ENCODE results near the gene EPS15. TPM values are rescaled to one million over a fixed set of nuclear protein-coding genes. Genes with fewer than 3 reads are reported as not detected.

EPS15 gene
- total RNA-seq, 1 donor = 58.7 TPM

DNA sequence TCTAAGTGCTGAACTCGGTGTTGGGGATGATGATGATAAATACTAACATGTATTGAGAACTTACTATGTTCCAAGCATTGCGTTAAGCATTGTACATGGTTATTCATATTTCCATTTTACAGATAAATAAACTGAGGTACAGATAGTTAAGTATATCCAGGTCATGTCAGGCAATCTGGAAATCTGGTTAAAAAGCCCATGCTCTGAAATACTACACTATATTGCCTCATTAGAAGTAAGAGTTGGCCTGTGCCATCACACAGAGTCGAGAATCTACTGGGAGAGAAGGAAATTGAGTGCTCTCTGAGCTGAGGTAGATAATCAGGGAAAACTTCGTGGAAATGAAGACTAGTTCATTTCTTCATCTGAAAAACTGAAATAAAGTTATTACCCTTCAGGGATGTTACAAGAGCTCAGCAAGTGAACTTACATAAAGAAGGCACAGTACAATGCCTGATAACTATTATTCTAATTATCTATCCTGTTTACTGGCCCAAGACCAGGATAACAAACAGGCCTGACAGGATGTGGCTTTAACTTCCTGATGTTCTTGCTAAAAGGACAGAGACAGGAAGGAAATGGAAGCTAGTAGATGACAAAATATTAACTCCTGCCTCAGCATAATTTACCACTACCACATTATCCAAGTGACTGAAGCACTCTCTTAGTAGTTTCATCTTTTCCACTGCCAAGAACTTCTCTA lies 85.6 kb downstream of the EPS15 start:
- no peak overlapping the region for H3K4me3 ChIP-seq (ENCODE audit: low read depth, low read length)
- TF ChIP-seq, protein P1, sequence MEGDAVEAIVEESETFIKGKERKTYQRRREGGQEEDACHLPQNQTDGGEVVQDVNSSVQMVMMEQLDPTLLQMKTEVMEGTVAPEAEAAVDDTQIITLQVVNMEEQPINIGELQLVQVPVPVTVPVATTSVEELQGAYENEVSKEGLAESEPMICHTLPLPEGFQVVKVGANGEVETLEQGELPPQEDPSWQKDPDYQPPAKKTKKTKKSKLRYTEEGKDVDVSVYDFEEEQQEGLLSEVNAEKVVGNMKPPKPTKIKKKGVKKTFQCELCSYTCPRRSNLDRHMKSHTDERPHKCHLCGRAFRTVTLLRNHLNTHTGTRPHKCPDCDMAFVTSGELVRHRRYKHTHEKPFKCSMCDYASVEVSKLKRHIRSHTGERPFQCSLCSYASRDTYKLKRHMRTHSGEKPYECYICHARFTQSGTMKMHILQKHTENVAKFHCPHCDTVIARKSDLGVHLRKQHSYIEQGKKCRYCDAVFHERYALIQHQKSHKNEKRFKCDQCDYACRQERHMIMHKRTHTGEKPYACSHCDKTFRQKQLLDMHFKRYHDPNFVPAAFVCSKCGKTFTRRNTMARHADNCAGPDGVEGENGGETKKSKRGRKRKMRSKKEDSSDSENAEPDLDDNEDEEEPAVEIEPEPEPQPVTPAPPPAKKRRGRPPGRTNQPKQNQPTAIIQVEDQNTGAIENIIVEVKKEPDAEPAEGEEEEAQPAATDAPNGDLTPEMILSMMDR (IDR thresholded peaks at IDR 0.05; ENCODE audit: insufficient read depth, low read depth, low read length) = no peak
- DNase-seq (ENCODE audit: low read depth) = no peak

DNA sequence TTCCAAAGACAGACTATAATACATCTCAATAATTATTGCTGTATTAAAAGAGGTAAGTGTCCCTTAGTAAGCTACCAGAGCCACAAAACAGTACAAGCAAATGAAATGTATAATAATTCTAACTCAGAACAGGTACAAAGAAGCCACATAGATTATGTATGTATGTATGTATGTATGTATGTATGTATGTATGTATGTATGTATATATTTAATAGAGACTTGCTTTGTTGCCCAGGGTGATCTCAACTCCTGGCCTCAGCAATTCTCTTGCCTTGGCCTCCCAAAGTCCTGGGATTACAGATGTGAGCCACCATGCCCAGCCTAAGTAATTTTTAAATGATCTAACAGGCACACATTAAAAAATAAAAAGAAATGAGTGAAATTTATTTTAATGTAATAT lies 86.9 kb downstream of the EPS15 start:
- DNase-seq (ENCODE audit: low read depth) = no peak

DNA sequence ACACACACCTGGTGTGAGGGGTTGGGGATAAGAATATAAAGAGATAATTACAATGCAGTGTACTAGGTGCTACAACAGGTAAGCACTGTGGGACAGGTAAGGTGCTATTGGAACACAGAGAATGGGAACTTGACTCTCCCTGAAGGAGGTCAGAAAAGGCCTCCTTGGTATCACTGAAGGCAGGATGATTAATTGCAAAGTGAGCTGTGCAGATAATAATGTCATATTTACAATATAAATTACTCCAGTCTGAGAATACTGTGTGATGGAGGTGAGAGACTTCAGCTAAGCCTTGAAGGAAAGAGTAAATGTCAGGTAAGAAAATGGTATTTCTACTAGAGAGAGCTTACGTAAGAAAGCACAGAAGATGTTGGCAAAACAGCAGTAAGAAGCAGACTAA lies 91.6 kb downstream of the EPS15 start:
- H3K4me3 ChIP-seq (ENCODE audit: low read depth, low read length) = no peak overlapping the region
- TF ChIP-seq, protein P1 (IDR thresholded peaks at IDR 0.05; ENCODE audit: insufficient read depth, low read depth, low read length) = no peak
- no peak for DNase-seq (ENCODE audit: low read depth)

More for the DNA sequence above, 86.9 kb downstream of the EPS15 start:
- TF ChIP-seq, protein P1 (IDR thresholded peaks at IDR 0.05; ENCODE audit: insufficient read depth, low read depth, low read length) = no peak
- no peak overlapping the region for H3K4me3 ChIP-seq (ENCODE audit: low read depth, low read length)

DNA sequence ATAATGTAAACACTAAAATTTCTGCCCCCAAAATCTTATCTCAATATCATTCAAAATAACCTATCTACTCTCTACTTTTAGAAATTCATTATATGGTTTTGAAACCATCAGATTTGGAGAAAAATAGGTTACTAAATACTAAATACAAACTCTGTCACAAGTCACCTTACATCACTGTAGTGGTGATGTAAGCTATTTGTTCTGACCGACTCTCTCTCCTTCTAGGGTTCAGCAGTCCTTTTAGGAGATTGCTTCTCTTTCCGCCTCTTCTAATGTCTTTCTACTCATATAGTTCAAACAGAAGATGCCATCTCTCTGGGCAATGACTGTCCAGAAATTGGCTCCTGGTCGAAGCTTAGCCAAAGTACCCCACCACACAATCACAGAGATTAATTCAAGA lies 93.1 kb downstream of the EPS15 start:
- TF ChIP-seq, protein P1 (IDR thresholded peaks at IDR 0.05; ENCODE audit: insufficient read depth, low read depth, low read length) = no peak
- no peak for DNase-seq (ENCODE audit: low read depth)
- no peak overlapping the region for H3K4me3 ChIP-seq (ENCODE audit: low read depth, low read length)

DNA sequence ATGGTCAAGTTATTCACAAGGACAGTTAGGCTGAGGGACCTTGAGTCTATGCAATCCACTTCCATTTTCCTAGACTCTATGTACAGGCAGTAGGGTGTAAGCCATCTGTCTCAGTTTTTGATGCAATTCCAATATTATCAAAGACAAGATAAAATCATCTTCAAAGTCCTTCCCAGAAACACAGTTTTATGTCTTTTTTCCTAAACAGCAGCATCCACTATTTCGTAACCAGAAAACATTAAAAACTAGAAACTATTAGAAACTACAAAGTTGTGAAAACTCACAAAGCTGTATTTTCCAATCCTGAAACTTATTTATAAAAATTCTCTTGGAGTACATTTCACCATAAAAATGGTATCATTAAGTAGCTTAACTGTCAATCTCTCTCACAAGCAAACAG lies 93.8 kb downstream of the EPS15 start:
- DNase-seq (ENCODE audit: low read depth) = no peak
- H3K4me3 ChIP-seq (ENCODE audit: low read depth, low read length) = no peak overlapping the region
- TF ChIP-seq, protein P1 (IDR thresholded peaks at IDR 0.05; ENCODE audit: insufficient read depth, low read depth, low read length) = no peak

DNA sequence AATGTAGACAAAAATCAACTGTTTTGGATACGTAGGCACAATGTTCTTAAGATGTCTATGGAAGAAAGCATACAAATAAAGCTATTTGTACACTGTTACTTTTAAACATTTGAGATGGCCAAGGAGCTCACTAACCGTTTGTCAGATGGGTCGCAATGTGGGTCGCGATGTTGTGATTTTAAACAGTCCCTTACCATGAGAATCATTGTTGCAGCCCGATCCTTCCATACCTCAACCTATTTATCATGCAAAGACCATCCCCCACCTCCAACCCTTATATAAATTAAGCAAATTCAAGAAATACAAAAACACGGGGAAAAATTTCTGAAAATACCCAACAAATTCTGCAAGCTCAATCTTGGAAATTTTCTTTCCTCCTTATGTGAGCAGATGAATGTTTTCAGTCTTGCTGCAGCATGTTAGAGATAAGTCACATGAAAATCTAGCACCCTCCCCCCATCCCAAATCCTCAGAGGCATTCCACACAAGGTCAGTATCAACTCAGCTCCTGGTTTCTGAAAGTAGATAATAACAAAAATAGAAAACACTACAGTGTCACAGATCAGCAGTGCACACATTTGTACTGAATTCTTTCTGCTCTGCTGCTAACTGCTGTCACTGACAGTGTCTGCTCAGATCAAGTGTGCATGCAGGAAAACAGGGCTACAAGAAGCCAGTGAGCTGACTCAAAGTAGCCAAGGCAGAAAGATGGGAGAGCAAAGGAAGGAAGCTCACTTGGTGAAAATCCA lies 95.8 kb downstream of the EPS15 start:
- peak; percentile 50 for DNase-seq (ENCODE audit: low read depth)
- H3K4me3 ChIP-seq (ENCODE audit: low read depth, low read length) = no peak overlapping the region
- TF ChIP-seq, protein P1 (IDR thresholded peaks at IDR 0.05; ENCODE audit: insufficient read depth, low read depth, low read length) = no peak
